ENCODE measurements around the gene KCNS1. TPM values are rescaled to one million over a fixed set of nuclear protein-coding genes. Genes with fewer than 3 reads are reported as not detected.

KCNS1 gene
- total RNA-seq, 1 experiment from 2014 or later, result 0.98 TPM

DNA sequence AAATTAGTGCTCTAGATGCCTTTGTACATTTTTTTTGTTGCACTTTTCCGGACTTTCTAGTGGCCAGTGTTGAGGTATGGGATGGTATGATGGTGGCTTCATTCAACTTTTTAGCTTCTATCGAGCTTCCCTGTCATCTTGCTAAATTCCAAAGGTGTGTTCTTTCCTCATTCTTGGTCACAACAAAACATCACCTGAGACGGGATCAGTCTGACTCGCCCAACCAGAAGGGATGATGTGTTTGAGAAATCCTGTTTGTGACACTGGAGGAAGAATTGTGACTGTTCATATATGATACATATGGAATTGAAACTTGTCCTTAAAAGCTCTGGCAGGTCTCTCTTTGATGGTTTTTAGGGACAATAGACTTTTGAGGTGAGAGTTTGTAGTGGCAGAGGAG, 33.8 kb downstream of the KCNS1 start:
- Histone ChIP-seq H3K14ac (ENCODE audit: insufficient read depth, low read length) (no peak overlapping the region), H3K56ac (ENCODE audit: insufficient read length, low read depth, low read length) (no peak overlapping the region), H4K91ac (ENCODE audit: insufficient read length, low read depth, low read length) (no peak overlapping the region), H2AK5ac (ENCODE audit: insufficient read length, low read length) (no peak overlapping the region), H4K8ac (replicated peaks; ENCODE audit: insufficient read length, low read depth, low read length) (no peak overlapping the region), H3K4me2 (ENCODE audit: insufficient read depth, insufficient read length, low read length) (no peak overlapping the region), H4K20me1 (ENCODE audit: control insufficient read depth, insufficient read depth, insufficient read length) (no peaks in the 10 kb centered on the region), H4K5ac (ENCODE audit: insufficient read length, low read depth, low read length) (no peak overlapping the region), H2BK15ac (ENCODE audit: low read depth, low read length) (no peak overlapping the region), H3K79me2 (ENCODE audit: insufficient read depth, low read length) (no peaks in the 10 kb centered on the region; the same call in 1 of the 2 replicates), H3K4ac (ENCODE audit: low read depth, low read length) (no peak overlapping the region), H3K9ac (ENCODE audit: extremely low read depth, insufficient read length, low read length) (no peak overlapping the region), H2BK12ac (ENCODE audit: insufficient read length, low read depth, low read length) (no peak overlapping the region), H3K18ac (ENCODE audit: insufficient read length, low read depth, low read length) (no peak overlapping the region), H3T11ph (ENCODE audit: low read length) (no peak overlapping the region), H3K79me1 (ENCODE audit: insufficient read depth, low read depth, low read length, poor library complexity, severe bottlenecking) (peaks cover 3% of the 10 kb centered on the region), H3K9me3 (ENCODE audit: control insufficient read depth, low read depth, low read length) (no peaks in the 10 kb centered on the region), H3K27ac (ENCODE audit: insufficient read length, low read depth, low read length) (no peak overlapping the region), H3K4me1 (ENCODE audit: insufficient read depth, low read length) (no peaks in the 10 kb centered on the region), H3K23ac (ENCODE audit: insufficient read length, low read depth, low read length) (no peak overlapping the region), H3K27me3 (ENCODE audit: insufficient read depth, low read length) (no peaks in the 10 kb centered on the region), H2AFZ (ENCODE audit: low read length) (no peak overlapping the region), H2BK20ac (ENCODE audit: low read depth, low read length, poor library complexity, severe bottlenecking) (no peak overlapping the region), H3K23me2 (ENCODE audit: insufficient read length, low read depth, low read length, poor library complexity, severe bottlenecking) (no peaks in the 10 kb centered on the region), H2BK120ac (ENCODE audit: low read depth, low read length, poor library complexity, severe bottlenecking) (no peak overlapping the region), H2BK5ac (ENCODE audit: insufficient read length, low read length) (no peak overlapping the region)
- H3K4me3 Mint-ChIP-seq, result no peak overlapping the region
- H3K27ac Mint-ChIP-seq, result peak overlapping the region in 2 of 3 experiments; percentile 8 to 40; a peak in 1 of 7 replicates
- WGBS (ENCODE audit: extremely low coverage, insufficient read length, low lambda C conversion rate), result no CpG with 5 or more reads among the region's 4 CpGs
- peaks cover 7 to 10% (median 9%) of the 10 kb centered on the region in 3 experiments; a peak in 6 of 7 replicates for H3K36me3 Mint-ChIP-seq (ENCODE audit: insufficient read depth in 1 of 3, low read depth in 3 of 3)
- H3K27me3 Mint-ChIP-seq (ENCODE audit: low read depth), result no peaks in the 10 kb centered on the region
- peaks cover 3% of the 10 kb centered on the region in 2 experiments; a peak in 3 of 4 replicates for H3K4me1 Mint-ChIP-seq
- no peak for DNase-seq
- TF ChIP-seq CTCF (conservative IDR thresholded peaks at IDR 0.05), result no peak
- no peaks in the 10 kb centered on the region; a peak in 1 of 5 replicates for H3K9me3 Mint-ChIP-seq
